Measurements from ENCODE around the gene PFDN6. TPM values are rescaled to one million over a fixed set of nuclear protein-coding genes. Genes with fewer than 3 reads are reported as not detected.
A peak's percentile ranks its signal among the peaks of the same experiment; 100 is the strongest.

Gene PFDN6
- total and polyA plus RNA-seq, 7 donors = 57.2 to 296 (median 87.6) TPM

GRCh38 chr6:33321227-33321626 is 31.8 kb downstream of the PFDN6 start:
- intact Hi-C loops (cut with DNase I) = no loop called here
- no peaks in the 10 kb centered on the region for H3K9me3 ChIP-seq
- TF ChIP-seq, protein P1, sequence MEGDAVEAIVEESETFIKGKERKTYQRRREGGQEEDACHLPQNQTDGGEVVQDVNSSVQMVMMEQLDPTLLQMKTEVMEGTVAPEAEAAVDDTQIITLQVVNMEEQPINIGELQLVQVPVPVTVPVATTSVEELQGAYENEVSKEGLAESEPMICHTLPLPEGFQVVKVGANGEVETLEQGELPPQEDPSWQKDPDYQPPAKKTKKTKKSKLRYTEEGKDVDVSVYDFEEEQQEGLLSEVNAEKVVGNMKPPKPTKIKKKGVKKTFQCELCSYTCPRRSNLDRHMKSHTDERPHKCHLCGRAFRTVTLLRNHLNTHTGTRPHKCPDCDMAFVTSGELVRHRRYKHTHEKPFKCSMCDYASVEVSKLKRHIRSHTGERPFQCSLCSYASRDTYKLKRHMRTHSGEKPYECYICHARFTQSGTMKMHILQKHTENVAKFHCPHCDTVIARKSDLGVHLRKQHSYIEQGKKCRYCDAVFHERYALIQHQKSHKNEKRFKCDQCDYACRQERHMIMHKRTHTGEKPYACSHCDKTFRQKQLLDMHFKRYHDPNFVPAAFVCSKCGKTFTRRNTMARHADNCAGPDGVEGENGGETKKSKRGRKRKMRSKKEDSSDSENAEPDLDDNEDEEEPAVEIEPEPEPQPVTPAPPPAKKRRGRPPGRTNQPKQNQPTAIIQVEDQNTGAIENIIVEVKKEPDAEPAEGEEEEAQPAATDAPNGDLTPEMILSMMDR (IDR thresholded peaks at IDR 0.05) = no peak
- peaks cover 11 to 32% of the 10 kb centered on the region in 2 donors for H3K36me3 ChIP-seq (ENCODE audit: insufficient read depth in 1 of 2, low read depth in 1 of 2)
- no peak for ATAC-seq
- no peaks in the 10 kb centered on the region for H3K27me3 ChIP-seq (ENCODE audit: insufficient read depth in 3 of 3, low read length in 2 of 3)
- H3K4me1 ChIP-seq = peaks cover 42% of the 10 kb centered on the region
- peak overlapping the region; percentile 80 for H3K4me3 ChIP-seq
- WGBS, 3 donors = 65 to 69% (median 68%) methylated on average over 9 of the region's 9 CpGs
- DNase-seq = no peak
- peak overlapping the region; percentile 88 for H3K27ac ChIP-seq

DNA sequence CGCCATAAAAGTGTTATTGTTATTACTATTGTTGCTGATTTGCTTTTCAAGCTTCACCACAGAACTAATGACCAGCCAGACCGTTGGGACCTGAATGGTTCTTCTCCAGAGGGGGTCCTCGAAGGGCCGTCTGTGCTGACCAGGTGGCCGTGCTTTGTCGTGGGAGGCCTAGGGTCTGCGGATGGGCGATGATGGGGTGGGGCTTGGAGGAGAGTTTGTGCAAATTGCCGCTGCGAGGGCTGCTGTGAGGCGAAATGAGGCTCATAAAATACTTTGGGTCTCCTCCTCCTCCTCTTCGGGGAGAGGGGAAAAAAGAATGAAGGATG is 34.2 kb downstream of the PFDN6 start:
- no peaks in the 10 kb centered on the region for H3K27me3 ChIP-seq (ENCODE audit: insufficient read depth in 3 of 3, low read length in 2 of 3)
- no peaks in the 10 kb centered on the region for H3K9me3 ChIP-seq
- peak overlapping the region; percentile 80 for H3K4me3 ChIP-seq
- peaks cover 11 to 30% of the 10 kb centered on the region in 2 donors for H3K36me3 ChIP-seq (ENCODE audit: insufficient read depth in 1 of 2, low read depth in 1 of 2)
- H3K4me1 ChIP-seq = peaks cover 27% of the 10 kb centered on the region
- TF ChIP-seq, protein P1 (IDR thresholded peaks at IDR 0.05) = no peak
- DNase-seq = no peak
- peak in 2 of 4 donors; percentile 0 to 15 for ATAC-seq
- intact Hi-C loops (cut with DNase I) = no loop called here
- 0 to 1% (median 1%) methylated on average over 11 to 12 of the region's 12 CpGs for WGBS, 3 donors
- H3K27ac ChIP-seq = peak overlapping the region; percentile 88

DNA sequence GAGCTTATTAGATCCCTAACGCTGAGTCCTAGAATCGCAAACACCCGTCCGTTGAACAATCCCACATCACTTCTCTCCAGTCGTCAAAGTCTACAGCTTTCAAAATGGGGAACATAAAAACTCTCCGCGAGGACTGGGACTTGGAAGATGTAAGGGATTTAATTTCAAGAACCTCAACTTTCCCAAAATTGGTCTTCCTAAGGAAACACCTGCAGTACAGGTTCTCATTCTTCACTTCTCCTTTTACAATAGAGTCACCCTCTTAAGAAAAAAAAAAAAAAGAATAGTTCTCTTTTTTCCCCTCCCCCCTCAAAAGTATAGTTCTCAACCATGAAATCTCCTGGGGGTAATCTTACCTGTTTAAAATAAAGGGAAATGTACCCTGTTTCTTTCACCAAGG is 34.7 kb downstream of the PFDN6 start:
- intact Hi-C loops (cut with DNase I) = no loop called here
- peaks cover 8 to 25% of the 10 kb centered on the region in 2 donors for H3K36me3 ChIP-seq (ENCODE audit: insufficient read depth in 1 of 2, low read depth in 1 of 2)
- WGBS, 3 donors = 15 to 24% (median 21%) methylated on average over 7 of the region's 7 CpGs
- peaks cover 24% of the 10 kb centered on the region for H3K4me1 ChIP-seq
- no peak for ATAC-seq
- H3K4me3 ChIP-seq = peak overlapping the region; percentile 80
- TF ChIP-seq, protein P1 (IDR thresholded peaks at IDR 0.05) = no peak
- no peaks in the 10 kb centered on the region for H3K9me3 ChIP-seq
- DNase-seq = no peak
- no peaks in the 10 kb centered on the region for H3K27me3 ChIP-seq (ENCODE audit: insufficient read depth in 3 of 3, low read length in 2 of 3)
- H3K27ac ChIP-seq = peak overlapping the region; percentile 88

- Histone ChIP-seq H3K36me3 (ENCODE audit: insufficient read depth in 1 of 2, low read depth in 1 of 2) (no peaks in the 10 kb centered on the region), H3K9me3 (no peaks in the 10 kb centered on the region), H3K4me1 (no peaks in the 10 kb centered on the region), H3K4me3 (no peak overlapping the region), H3K27me3 (ENCODE audit: insufficient read depth in 3 of 3, low read length in 2 of 3) (no peaks in the 10 kb centered on the region), H3K27ac (no peak overlapping the region)
- WGBS, 3 donors = 20 to 27% (median 27%) methylated on average over 5 of the region's 5 CpGs
- ATAC-seq (no peak), DNase-seq (no peak)
- intact Hi-C loops (cut with DNase I) = no loop called here
- TF ChIP-seq, protein P1 (IDR thresholded peaks at IDR 0.05) = no peak
These were observed 39.7 kb downstream of the PFDN6 start for GRCh38 chr6:33329058-33329457.

DNA sequence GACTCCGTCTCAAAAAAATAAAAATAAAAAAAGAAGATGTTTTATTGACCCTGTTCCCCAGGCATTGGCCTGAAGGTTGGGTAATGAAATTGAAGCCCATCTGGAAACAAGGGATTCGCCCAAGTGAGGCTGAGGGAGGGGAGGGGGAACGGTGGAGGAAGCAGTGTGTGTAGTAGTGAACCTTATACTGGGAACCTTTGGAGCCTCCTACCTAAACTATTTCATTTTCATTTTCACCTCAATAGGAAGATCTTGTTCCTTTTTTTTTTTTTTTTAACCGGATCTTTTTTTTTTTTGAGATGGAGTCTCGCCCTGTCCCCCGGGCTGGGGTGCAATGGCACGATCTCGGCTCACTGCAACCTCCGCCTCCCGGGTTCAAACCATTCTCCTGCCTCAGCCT is 41.3 kb downstream of the PFDN6 start:
- Histone ChIP-seq H3K27me3 (ENCODE audit: insufficient read depth in 3 of 3, low read length in 2 of 3) (no peaks in the 10 kb centered on the region), H3K4me3 (no peak overlapping the region), H3K27ac (no peak overlapping the region), H3K9me3 (no peaks in the 10 kb centered on the region), H3K36me3 (ENCODE audit: insufficient read depth in 1 of 2, low read depth in 1 of 2) (no peaks in the 10 kb centered on the region), H3K4me1 (no peaks in the 10 kb centered on the region)
- TF ChIP-seq, protein P1 (IDR thresholded peaks at IDR 0.05) = no peak
- 84 to 90% (median 89%) methylated on average over 9 to 10 of the region's 10 CpGs for WGBS, 3 donors
- ATAC-seq (no peak), DNase-seq (no peak)
- intact Hi-C loops (cut with DNase I) = no loop called here

Data from psoas muscle (tissue), 8 donors.